Upper lobe of right lung (tissue), 1 donor: ENCODE results near the gene MYPOP. TPM values are rescaled to one million over a fixed set of nuclear protein-coding genes. Genes with fewer than 3 reads are reported as not detected.
"Not testable (repeated sequence)": the region's sequence is repeated elsewhere in the genome, so short reads cannot be mapped to it uniquely, and the experiment has no call there.

ENCODE experiments used
- ATAC-seq: fragments of 200-7000 bp; cut with Tn5 transposase; one replicate; pipeline ENCODE4 v1.9.1; 2020; ENCODE audit warnings: mild to moderate bottlenecking, moderate library complexity
- DNase-seq: peaks from one replicate; pipeline ENCODE4 v3.0.0-alpha.2; 2020
- H3K27ac ChIP-seq: fragments of 200-600 bp; one replicate; pipeline ENCODE4 v1.8.0; 2022
- H3K27me3 ChIP-seq: fragments of 200-600 bp; one replicate; pipeline ENCODE4 v1.8.0; 2022; ENCODE audit warnings: mild to moderate bottlenecking
- H3K36me3 ChIP-seq: fragments of 200-600 bp; one replicate; pipeline ENCODE4 v1.8.0; 2022
- H3K4me1 ChIP-seq: fragments of 200-600 bp; one replicate; pipeline ENCODE4 v1.8.0; 2022
- H3K4me3 ChIP-seq: fragments of 200-600 bp; one replicate; pipeline ENCODE4 v1.8.0; 2022; ENCODE audit warnings: mild to moderate bottlenecking
- H3K9me3 ChIP-seq: fragments of 200-600 bp; one replicate; pipeline ENCODE4 v1.8.0; 2022
- intact Hi-C: fragments of 100-400 bp; cut with DNase I; formaldehyde crosslinking; loops from one replicate; pipeline ENCODE4 v1.11.0; 2022
- total RNA-seq: library from RNA; stranded (reverse); fragmentation: NEBNext Ultra II Directional; extraction: Animal tissue kit (Norgen Biotek cat#: 25700); gene quantifications from one replicate; pipeline ENCODE4 v1.2.1, GENCODE V29; 2021
- TF ChIP-seq, protein P1 (sequence below): fragments of 200-600 bp; IDR thresholded peaks from one replicate; pipeline ENCODE4 v1.8.0; 2022; ENCODE audit warnings: antibody characterized with exemption
- donor health status: DM: no; HTN: yes; CAD: no; lungs with severe emphysema.

The MYPOP gene
- total RNA-seq, 1 donor from 2014 or later: 7.9 TPM

GRCh38 chr19:45899919-45900589 is 2.4 kb downstream of the MYPOP start:
- intact Hi-C loops: no loop called here
- Histone ChIP-seq H3K27ac (no peak overlapping the region), H3K4me3 (no peak overlapping the region), H3K4me1 (peaks cover 8% of the 10 kb centered on the region), H3K9me3 (no peaks in the 10 kb centered on the region), H3K36me3 (peaks cover 30% of the 10 kb centered on the region), H3K27me3 (no peaks in the 10 kb centered on the region)
- ATAC-seq (no peak), DNase-seq (no peak)
- TF ChIP-seq, protein P1, sequence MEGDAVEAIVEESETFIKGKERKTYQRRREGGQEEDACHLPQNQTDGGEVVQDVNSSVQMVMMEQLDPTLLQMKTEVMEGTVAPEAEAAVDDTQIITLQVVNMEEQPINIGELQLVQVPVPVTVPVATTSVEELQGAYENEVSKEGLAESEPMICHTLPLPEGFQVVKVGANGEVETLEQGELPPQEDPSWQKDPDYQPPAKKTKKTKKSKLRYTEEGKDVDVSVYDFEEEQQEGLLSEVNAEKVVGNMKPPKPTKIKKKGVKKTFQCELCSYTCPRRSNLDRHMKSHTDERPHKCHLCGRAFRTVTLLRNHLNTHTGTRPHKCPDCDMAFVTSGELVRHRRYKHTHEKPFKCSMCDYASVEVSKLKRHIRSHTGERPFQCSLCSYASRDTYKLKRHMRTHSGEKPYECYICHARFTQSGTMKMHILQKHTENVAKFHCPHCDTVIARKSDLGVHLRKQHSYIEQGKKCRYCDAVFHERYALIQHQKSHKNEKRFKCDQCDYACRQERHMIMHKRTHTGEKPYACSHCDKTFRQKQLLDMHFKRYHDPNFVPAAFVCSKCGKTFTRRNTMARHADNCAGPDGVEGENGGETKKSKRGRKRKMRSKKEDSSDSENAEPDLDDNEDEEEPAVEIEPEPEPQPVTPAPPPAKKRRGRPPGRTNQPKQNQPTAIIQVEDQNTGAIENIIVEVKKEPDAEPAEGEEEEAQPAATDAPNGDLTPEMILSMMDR: no peak

DNA sequence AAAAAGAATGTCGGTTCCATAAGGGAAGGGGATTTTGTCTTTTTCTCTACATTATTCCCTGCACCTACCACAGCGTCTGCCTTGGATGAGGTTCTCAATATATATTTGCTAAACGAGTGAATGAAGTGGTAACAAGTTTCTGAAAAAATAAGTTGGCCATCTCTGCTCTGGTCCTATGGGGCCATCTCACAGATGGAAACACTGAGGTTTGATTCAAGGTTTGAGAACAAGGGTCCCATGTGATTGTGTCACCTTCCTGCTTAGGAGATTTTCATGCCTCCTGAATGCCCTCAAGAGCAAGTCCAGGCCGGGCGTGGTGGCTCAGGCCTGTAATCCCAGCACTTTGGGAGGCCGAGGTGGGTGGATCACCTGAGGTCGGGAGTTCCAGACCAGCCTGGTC is 3.2 kb downstream of the MYPOP start:
- Histone ChIP-seq H3K27ac (no peak overlapping the region), H3K9me3 (no peaks in the 10 kb centered on the region), H3K27me3 (no peaks in the 10 kb centered on the region), H3K4me3 (no peak overlapping the region), H3K36me3 (peaks cover 34% of the 10 kb centered on the region), H3K4me1 (peaks cover 8% of the 10 kb centered on the region)
- ATAC-seq: no peak
- TF ChIP-seq, protein P1: no peak
- no peak for DNase-seq
- intact Hi-C loops: no loop called here

DNA sequence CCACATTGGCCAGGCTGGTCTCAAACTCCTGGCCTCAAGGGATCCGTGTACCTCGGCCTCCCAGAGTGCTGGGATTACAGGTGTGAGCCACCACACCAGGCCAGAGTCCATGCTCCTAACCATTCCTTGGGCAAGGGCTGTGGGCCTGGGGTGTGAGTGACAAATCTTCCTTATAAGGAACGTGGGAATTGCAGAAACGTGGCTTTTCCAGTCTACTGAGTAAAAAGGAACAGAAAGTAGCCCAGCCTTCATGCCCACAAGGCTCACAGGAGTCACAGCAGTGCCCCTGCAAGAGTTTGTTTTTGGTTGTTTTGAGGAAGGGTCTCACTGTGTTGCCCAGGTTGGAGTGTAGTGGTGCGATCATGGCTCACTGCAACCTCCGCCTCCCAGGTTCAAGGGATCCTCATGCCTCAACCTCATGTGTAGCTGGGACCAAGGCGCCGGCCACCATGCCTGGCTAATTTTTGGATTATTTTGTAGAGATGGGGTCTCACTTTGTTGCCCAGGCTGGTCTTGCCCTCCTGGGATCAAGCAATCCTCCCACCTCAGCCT is 5.1 kb downstream of the MYPOP start:
- TF ChIP-seq, protein P1: no peak
- Histone ChIP-seq H3K36me3 (peaks cover 34% of the 10 kb centered on the region), H3K27ac (no peak overlapping the region), H3K27me3 (no peaks in the 10 kb centered on the region), H3K4me3 (no peak overlapping the region), H3K4me1 (peaks cover 8% of the 10 kb centered on the region), H3K9me3 (no peaks in the 10 kb centered on the region)
- DNase-seq: no peak
- no peak for ATAC-seq
- intact Hi-C loops: no loop called here

GRCh38 chr19:45895983-45896599 is 6.3 kb downstream of the MYPOP start:
- peaks cover 34% of the 10 kb centered on the region for H3K36me3 ChIP-seq
- DNase-seq, H3K4me3 ChIP-seq, H3K27me3 ChIP-seq, H3K4me1 ChIP-seq, H3K9me3 ChIP-seq, intact Hi-C loops, ATAC-seq, H3K27ac ChIP-seq: not testable (repeated sequence)

- H3K36me3 ChIP-seq: peaks cover 34% of the 10 kb centered on the region
- intact Hi-C loops: no loop called here
- H3K27ac ChIP-seq: no peak overlapping the region
- no peak overlapping the region for H3K4me3 ChIP-seq
- no peaks in the 10 kb centered on the region for H3K9me3 ChIP-seq
- no peaks in the 10 kb centered on the region for H3K4me1 ChIP-seq
- TF ChIP-seq, protein P1: no peak
- ATAC-seq (no peak), DNase-seq (no peak)
- H3K27me3 ChIP-seq: no peaks in the 10 kb centered on the region
Observed at GRCh38 chr19:45895519-45895972, 6.9 kb downstream of the MYPOP start.

- DNase-seq (no peak), ATAC-seq (no peak)
- no peak overlapping the region for H3K4me3 ChIP-seq
- peaks cover 4% of the 10 kb centered on the region for H3K4me1 ChIP-seq
- no peaks in the 10 kb centered on the region for H3K9me3 ChIP-seq
- no peak overlapping the region for H3K27ac ChIP-seq
- H3K27me3 ChIP-seq: no peaks in the 10 kb centered on the region
- intact Hi-C loops: no loop called here
- TF ChIP-seq, protein P1: no peak
- peaks cover 6% of the 10 kb centered on the region for H3K36me3 ChIP-seq
Observed at GRCh38 chr19:45890877-45891276, 11.5 kb downstream of the MYPOP start.
